Loucy (cell line): ENCODE data around the gene SNRNP25.
A peak's percentile ranks its signal among the peaks of the same experiment; 100 is the strongest.

ENCODE experiments used
- H2AFZ ChIP-seq: fragments of 200-600 bp; sonication (generic); 2 replicates; pipeline ENCODE4 v1.6.0; 2016; ENCODE audit warnings: antibody characterized with exemption, mild to moderate bottlenecking, low read length, moderate library complexity
- H3F3A ChIP-seq: fragments of 200-600 bp; 2 replicates; pipeline ENCODE4 v1.6.0; 2016; ENCODE audit warnings: antibody characterized with exemption, low read depth, mild to moderate bottlenecking
- H3K27me3 ChIP-seq: fragments of 200-600 bp; sonication (generic); 2 replicates; pipeline ENCODE4 v1.6.1; 2014; ENCODE audit warnings: low read length, mild to moderate bottlenecking; ENCODE audit not compliant: insufficient read depth, poor library complexity, severe bottlenecking
- H3K36me3 ChIP-seq: fragments of 200-600 bp; sonication (generic); 2 replicates; pipeline ENCODE4 v1.6.1; 2016; ENCODE audit warnings: low read length; ENCODE audit not compliant: insufficient read depth
- H3K4me1 ChIP-seq: fragments of 200-600 bp; sonication (generic); 2 replicates; pipeline ENCODE4 v1.5.1; 2014; ENCODE audit warnings: low read length, mild to moderate bottlenecking; ENCODE audit not compliant: insufficient read depth, poor library complexity, severe bottlenecking
- H3K4me2 ChIP-seq: fragments of 200-600 bp; sonication (generic); 2 replicates; pipeline ENCODE4 v1.6.0; 2014; ENCODE audit warnings: antibody characterized with exemption, low read length, low read depth, mild to moderate bottlenecking; ENCODE audit not compliant: poor library complexity, severe bottlenecking
- H3K4me3 ChIP-seq: fragments of 200-600 bp; sonication (generic); 2 replicates; pipeline ENCODE4 v1.5.1; 2014; ENCODE audit warnings: low read length, mild to moderate bottlenecking, mixed read lengths; ENCODE audit not compliant: poor library complexity, severe bottlenecking
- H3K79me2 ChIP-seq: fragments of 200-600 bp; sonication (generic); 2 replicates; pipeline ENCODE4 v1.6.1; 2014; ENCODE audit warnings: low read length; ENCODE audit not compliant: insufficient read depth
- H3K9ac ChIP-seq: fragments of 200-600 bp; sonication (generic); 2 replicates; pipeline ENCODE4 v1.6.0; 2014; ENCODE audit warnings: mild to moderate bottlenecking, low read depth, low read length, moderate library complexity; ENCODE audit not compliant: poor library complexity, severe bottlenecking
- H3K9me2 ChIP-seq: fragments of 200-600 bp; sonication (generic); replicated peaks from 2 replicates; pipeline ENCODE4 v1.6.1; 2016; ENCODE audit warnings: low read depth, low read length, mixed read lengths
- H3K9me3 ChIP-seq: fragments of 200-600 bp; sonication (generic); 2 replicates; pipeline ENCODE4 v1.6.1; 2014; ENCODE audit warnings: mild to moderate bottlenecking, antibody characterized with exemption, low read length, low read depth; ENCODE audit not compliant: insufficient read depth
- H4K20me1 ChIP-seq: fragments of 200-600 bp; sonication (generic); 2 replicates; pipeline ENCODE4 v1.6.0; 2014; ENCODE audit warnings: antibody characterized with exemption, low read length, mild to moderate bottlenecking; ENCODE audit not compliant: insufficient read depth, poor library complexity, severe bottlenecking
- CTCF ChIP-seq: fragments of 200-600 bp; sonication (generic); conservative IDR thresholded peaks from 2 replicates; pipeline ENCODE4 v1.5.1; 2014; ENCODE audit warnings: mild to moderate bottlenecking, antibody characterized with exemption, low read length
- EZH2phosphoT487 ChIP-seq: fragments of 200-600 bp; IDR thresholded peaks from 2 replicates; pipeline ENCODE4 v1.6.1; 2018; ENCODE audit warnings: antibody characterized with exemption, mild to moderate bottlenecking, moderate library complexity, borderline replicate concordance

SNRNP25 gene

GRCh38 chr16:33877-34647, 19.6 kb upstream of the SNRNP25 start:
- H3K4me3 ChIP-seq, result no peak overlapping the region

GRCh38 chr16:34648-34987, 19.0 kb upstream of the SNRNP25 start:
- Histone ChIP-seq H3K9me3 (no peaks in the 10 kb centered on the region), H3K9me2 (no peaks in the 10 kb centered on the region), H4K20me1 (no peaks in the 10 kb centered on the region), H3K36me3 (no peaks in the 10 kb centered on the region), H3K79me2 (no peaks in the 10 kb centered on the region), H3K27me3 (no peaks in the 10 kb centered on the region), H3K4me1 (peaks cover 21% of the 10 kb centered on the region), H2AFZ (no peak overlapping the region), H3F3A (no peaks in the 10 kb centered on the region), H3K9ac (no peak overlapping the region), H3K4me2 (peak overlapping the region; percentile 27), H3K4me3 (no peak overlapping the region)
- TF ChIP-seq EZH2phosphoT487 (no peak), CTCF (no peak)

More at GRCh38 chr16:33877-34647, 19.6 kb upstream of the SNRNP25 start:
- Histone ChIP-seq H3K9me2 (no peaks in the 10 kb centered on the region), H3K79me2 (no peaks in the 10 kb centered on the region), H4K20me1 (no peaks in the 10 kb centered on the region), H3K27me3 (no peaks in the 10 kb centered on the region), H3K4me1 (peaks cover 16% of the 10 kb centered on the region), H3K36me3 (no peaks in the 10 kb centered on the region), H3K9me3 (no peaks in the 10 kb centered on the region), H3K4me2 (peak overlapping the region; percentile 27), H3K9ac (no peak overlapping the region), H2AFZ (no peak overlapping the region), H3F3A (no peaks in the 10 kb centered on the region)
- TF ChIP-seq EZH2phosphoT487, result no peak
- no peak for TF ChIP-seq CTCF

GRCh38 chr16:35011-35677, 18.5 kb upstream of the SNRNP25 start:
- H3K79me2 ChIP-seq, result no peaks in the 10 kb centered on the region
- peaks cover 21% of the 10 kb centered on the region for H3K4me1 ChIP-seq
- H3K9me2 ChIP-seq, result no peaks in the 10 kb centered on the region
- H3K4me2 ChIP-seq, result peak overlapping the region; percentile 27
- no peak overlapping the region for H2AFZ ChIP-seq
- no peaks in the 10 kb centered on the region for H3K9me3 ChIP-seq
- no peak overlapping the region for H3K4me3 ChIP-seq
- no peak for TF ChIP-seq EZH2phosphoT487
- no peak for TF ChIP-seq CTCF
- H3K9ac ChIP-seq, result no peak overlapping the region
- H3K27me3 ChIP-seq, result no peaks in the 10 kb centered on the region
- no peaks in the 10 kb centered on the region for H3F3A ChIP-seq
- no peaks in the 10 kb centered on the region for H3K36me3 ChIP-seq
- no peaks in the 10 kb centered on the region for H4K20me1 ChIP-seq
